Measurements from ENCODE around the gene PLA1A. TPM values are rescaled to one million over a fixed set of nuclear protein-coding genes. Genes with fewer than 3 reads are reported as not detected.

The PLA1A gene
- total RNA-seq, 1 donor from 2014 or later: 0.20 TPM

- DNase-seq: peak; percentile 15
These were observed 40.2 kb downstream of the PLA1A start for GRCh38 chr3:119637679-119638477.

GRCh38 chr3:119639494-119640350 lies 42.0 kb downstream of the PLA1A start:
- no peak for DNase-seq

GRCh38 chr3:119641416-119641815 lies 43.7 kb downstream of the PLA1A start:
- DNase-seq: no peak

GRCh38 chr3:119642746-119643473 lies 45.2 kb downstream of the PLA1A start:
- no peak for DNase-seq

GRCh38 chr3:119643528-119643927 lies 45.8 kb downstream of the PLA1A start:
- no peak for DNase-seq

- DNase-seq: no peak
These were observed 46.8 kb downstream of the PLA1A start for GRCh38 chr3:119644481-119644880.

GRCh38 chr3:119645813-119646212 lies 48.1 kb downstream of the PLA1A start:
- DNase-seq: no peak

- DNase-seq: no peak
These were observed 49.5 kb downstream of the PLA1A start for GRCh38 chr3:119647171-119647570.

- no peak for DNase-seq
These were observed 50.3 kb downstream of the PLA1A start for GRCh38 chr3:119647843-119648575.

GRCh38 chr3:119649761-119650160 lies 52.1 kb downstream of the PLA1A start:
- no peak for DNase-seq

- DNase-seq: no peak
These were observed 54.8 kb downstream of the PLA1A start for GRCh38 chr3:119652306-119653033.

- DNase-seq: no peak
These were observed 56.2 kb downstream of the PLA1A start for GRCh38 chr3:119653876-119654275.

- no peak for DNase-seq
These were observed 60.4 kb downstream of the PLA1A start for GRCh38 chr3:119657887-119658702.

GRCh38 chr3:119658994-119659393 lies 61.3 kb downstream of the PLA1A start:
- DNase-seq: no peak

- DNase-seq: no peak
These were observed 62.1 kb downstream of the PLA1A start for GRCh38 chr3:119659606-119660291.

- DNase-seq: no peak
These were observed 63.1 kb downstream of the PLA1A start, which contains the start of gene POPDC2 for GRCh38 chr3:119660474-119661440. TSS of gene POPDC2 (minus strand) at chr3:119660589. CDS start at chr3:119660423, 166 bp downstream.

GRCh38 chr3:119662604-119663373 lies 65.1 kb downstream of the PLA1A start:
- DNase-seq: no peak

- DNase-seq: no peak
These were observed 66.2 kb downstream of the PLA1A start for GRCh38 chr3:119663885-119664284.

All from skin of body (tissue), 2 donors.